SH-SY5Y (cell line): ENCODE results near the gene ISL2.

ENCODE experiments used
- GATA2 ChIP-seq: IDR thresholded peaks from 2 replicates; pipeline ENCODE4 v1.6.1; 2011; ENCODE audit warnings: mild to moderate bottlenecking, low read depth, low read length
- GATA3 ChIP-seq: IDR thresholded peaks from 2 replicates; pipeline ENCODE4 v1.6.1; 2011; ENCODE audit warnings: low read depth, mild to moderate bottlenecking, low read length, moderate library complexity

DNA sequence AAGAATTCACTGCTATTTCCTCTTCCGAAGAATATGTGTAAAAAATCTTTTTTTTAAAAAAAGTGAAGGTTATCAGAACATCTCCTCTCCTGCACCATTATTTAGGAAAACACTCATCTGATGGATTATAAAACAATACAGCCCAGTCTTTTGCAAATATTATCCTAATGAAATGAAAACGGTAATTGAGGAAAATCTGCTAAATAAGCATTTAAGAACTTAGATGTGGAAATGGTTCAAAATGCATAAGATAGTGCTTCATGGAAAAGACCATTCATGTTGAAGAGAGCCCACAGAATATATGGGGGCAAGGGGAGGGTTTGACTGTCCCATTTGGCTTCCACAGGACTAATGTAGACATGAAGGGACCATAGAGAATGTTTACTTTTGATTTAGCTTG is 47.8 kb downstream of the ISL2 start:
- TF ChIP-seq GATA2 = no peak
- TF ChIP-seq GATA3 = no peak
